Measurements from ENCODE around the gene SLC7A11.

SLC7A11 gene

GRCh38 chr4:138242076-138242833 lies at the start of gene SLC7A11:
TSS of gene SLC7A11 (minus strand) at chr4:138242349. CDS start at chr4:138242069, 280 bp downstream.
- DNase-seq = peak; percentile 63 to 75

- DNase-seq = no peak
Measured at GRCh38 chr4:138291431-138291830, 49.3 kb upstream of the SLC7A11 start.

- DNase-seq = no peak
Measured at GRCh38 chr4:138290805-138291204, 48.7 kb upstream of the SLC7A11 start.

- DNase-seq = no peak
Measured at GRCh38 chr4:138279286-138279685, 37.1 kb upstream of the SLC7A11 start.

- no peak for DNase-seq
Measured at GRCh38 chr4:138277133-138277532, 35.0 kb upstream of the SLC7A11 start.

GRCh38 chr4:138275963-138276621 lies 33.9 kb upstream of the SLC7A11 start:
- DNase-seq = no peak

GRCh38 chr4:138275216-138275615 lies 33.1 kb upstream of the SLC7A11 start:
- no peak for DNase-seq

GRCh38 chr4:138269175-138269574 lies 27.0 kb upstream of the SLC7A11 start:
- DNase-seq = no peak

GRCh38 chr4:138267835-138268234 lies 25.7 kb upstream of the SLC7A11 start:
- no peak for DNase-seq

GRCh38 chr4:138266948-138267347 lies 24.8 kb upstream of the SLC7A11 start:
- DNase-seq = no peak

- DNase-seq = no peak
Measured at GRCh38 chr4:138263247-138263816, 21.2 kb upstream of the SLC7A11 start.

GRCh38 chr4:138262469-138262868 lies 20.3 kb upstream of the SLC7A11 start:
- DNase-seq = no peak

- DNase-seq = no peak
Measured at GRCh38 chr4:138262030-138262429, 19.9 kb upstream of the SLC7A11 start.

GRCh38 chr4:138259824-138260223 lies 17.7 kb upstream of the SLC7A11 start:
- DNase-seq = no peak

- no peak for DNase-seq
Measured at GRCh38 chr4:138259271-138259670, 17.1 kb upstream of the SLC7A11 start.

GRCh38 chr4:138256608-138257007 lies 14.5 kb upstream of the SLC7A11 start:
- no peak for DNase-seq

GRCh38 chr4:138255917-138256597 lies 13.9 kb upstream of the SLC7A11 start:
- no peak for DNase-seq

- DNase-seq = no peak
Measured at GRCh38 chr4:138252551-138252950, 10.4 kb upstream of the SLC7A11 start.

GRCh38 chr4:138251938-138252337 lies 9.8 kb upstream of the SLC7A11 start:
- no peak for DNase-seq

- DNase-seq = no peak
Measured at GRCh38 chr4:138249132-138249531, 7.0 kb upstream of the SLC7A11 start.

- DNase-seq = no peak
Measured at GRCh38 chr4:138248058-138248457, 5.9 kb upstream of the SLC7A11 start.

GRCh38 chr4:138247643-138248042 lies 5.5 kb upstream of the SLC7A11 start:
- no peak for DNase-seq

GRCh38 chr4:138243369-138243768 lies 1.2 kb upstream of the SLC7A11 start:
- DNase-seq = no peak

GRCh38 chr4:138242834-138243156 lies 646 bp upstream of the SLC7A11 start:
- no peak for DNase-seq

All from CD4-positive, alpha-beta T cell treated with Interleukin-4 for 1 hour (primary cell).